ENCODE data around the gene PRSS57.

DNA sequence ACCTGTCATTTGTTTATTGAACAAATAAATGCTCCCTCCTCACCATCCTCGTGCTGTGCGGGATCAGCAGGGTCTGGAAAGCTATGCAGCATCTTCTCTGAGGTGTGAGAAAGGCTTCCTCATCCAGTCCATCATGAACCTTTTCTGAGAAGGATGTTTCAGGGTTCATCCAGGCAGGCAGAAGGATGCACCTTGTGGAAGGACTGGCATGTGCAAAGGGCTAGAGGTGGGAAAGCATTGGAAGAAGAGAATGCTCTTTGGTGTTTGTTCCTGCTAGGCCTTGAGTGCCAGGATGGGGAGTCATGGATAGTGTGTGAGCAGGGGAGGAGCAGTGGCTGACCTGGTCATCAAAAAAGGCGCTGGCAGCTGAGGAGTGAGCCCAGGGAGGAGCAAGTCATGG lies 20.1 kb upstream of the PRSS57 start:
- TF ChIP-seq POLR2A (IDR thresholded peaks at IDR 0.05) = no peak
- TF ChIP-seq, protein P1, sequence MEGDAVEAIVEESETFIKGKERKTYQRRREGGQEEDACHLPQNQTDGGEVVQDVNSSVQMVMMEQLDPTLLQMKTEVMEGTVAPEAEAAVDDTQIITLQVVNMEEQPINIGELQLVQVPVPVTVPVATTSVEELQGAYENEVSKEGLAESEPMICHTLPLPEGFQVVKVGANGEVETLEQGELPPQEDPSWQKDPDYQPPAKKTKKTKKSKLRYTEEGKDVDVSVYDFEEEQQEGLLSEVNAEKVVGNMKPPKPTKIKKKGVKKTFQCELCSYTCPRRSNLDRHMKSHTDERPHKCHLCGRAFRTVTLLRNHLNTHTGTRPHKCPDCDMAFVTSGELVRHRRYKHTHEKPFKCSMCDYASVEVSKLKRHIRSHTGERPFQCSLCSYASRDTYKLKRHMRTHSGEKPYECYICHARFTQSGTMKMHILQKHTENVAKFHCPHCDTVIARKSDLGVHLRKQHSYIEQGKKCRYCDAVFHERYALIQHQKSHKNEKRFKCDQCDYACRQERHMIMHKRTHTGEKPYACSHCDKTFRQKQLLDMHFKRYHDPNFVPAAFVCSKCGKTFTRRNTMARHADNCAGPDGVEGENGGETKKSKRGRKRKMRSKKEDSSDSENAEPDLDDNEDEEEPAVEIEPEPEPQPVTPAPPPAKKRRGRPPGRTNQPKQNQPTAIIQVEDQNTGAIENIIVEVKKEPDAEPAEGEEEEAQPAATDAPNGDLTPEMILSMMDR (IDR thresholded peaks at IDR 0.05) = no peak
